ENCODE results near the gene PCDHAC2.

The PCDHAC2 gene

GRCh38 chr5:140951636-140952035 lies 14.6 kb upstream of the PCDHAC2 start:
- Histone ChIP-seq H3K9ac (ENCODE audit: low read length) (no peak overlapping the region), H3K27me3 (ENCODE audit: low read depth, low read length) (no peaks in the 10 kb centered on the region), H3K79me2 (ENCODE audit: low read length) (no peaks in the 10 kb centered on the region), H3K4me1 (ENCODE audit: low read length) (no peaks in the 10 kb centered on the region), H4K20me1 (ENCODE audit: insufficient read depth, low read length) (no peaks in the 10 kb centered on the region), H3K4me2 (ENCODE audit: low read length) (no peak overlapping the region), H2AFZ (ENCODE audit: low read depth, low read length) (no peak overlapping the region), H3K9me3 (ENCODE audit: insufficient read depth, low read length) (no peaks in the 10 kb centered on the region), H3K4me3 (ENCODE audit: low read length) (no peak overlapping the region), H3K27ac (ENCODE audit: low read length) (no peak overlapping the region), H3K36me3 (replicated peaks; ENCODE audit: low read depth, low read length) (no peaks in the 10 kb centered on the region)
- no peak for TF ChIP-seq CTCF (IDR thresholded peaks at IDR 0.05; ENCODE audit: low read depth, low read length)
- TF ChIP-seq EZH2phosphoT487 (IDR thresholded peaks at IDR 0.05; ENCODE audit: low read depth) = no peak

DNA sequence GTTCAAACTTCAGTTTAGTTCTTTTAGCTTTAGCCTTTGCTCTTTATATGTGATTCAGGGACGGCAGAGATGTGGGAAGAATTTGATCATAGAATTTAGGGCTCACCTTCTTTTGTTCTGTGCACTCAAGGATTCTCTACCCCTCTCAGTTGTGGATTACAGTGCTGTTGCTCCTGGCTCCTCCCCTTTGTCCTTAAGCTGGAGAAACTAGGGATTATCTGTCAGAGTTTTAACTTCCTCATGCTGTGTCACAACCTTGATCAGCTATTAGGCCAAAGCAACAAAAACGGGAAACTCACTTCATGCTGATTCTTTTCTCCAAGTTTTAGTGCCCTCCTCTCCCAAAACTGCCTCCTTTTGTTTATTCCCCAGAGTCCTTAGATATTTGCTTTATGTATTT lies 13.0 kb upstream of the PCDHAC2 start:
- no peaks in the 10 kb centered on the region for H3K9me3 ChIP-seq (ENCODE audit: insufficient read depth, low read length)
- no peak overlapping the region for H3K27ac ChIP-seq (ENCODE audit: low read length)
- H3K27me3 ChIP-seq (ENCODE audit: low read depth, low read length) = no peaks in the 10 kb centered on the region
- H3K79me2 ChIP-seq (ENCODE audit: low read length) = no peaks in the 10 kb centered on the region
- no peaks in the 10 kb centered on the region for H3K4me1 ChIP-seq (ENCODE audit: low read length)
- no peaks in the 10 kb centered on the region for H3K36me3 ChIP-seq (replicated peaks; ENCODE audit: low read depth, low read length)
- no peak overlapping the region for H3K4me3 ChIP-seq (ENCODE audit: low read length)
- H3K9ac ChIP-seq (ENCODE audit: low read length) = no peak overlapping the region
- no peak overlapping the region for H2AFZ ChIP-seq (ENCODE audit: low read depth, low read length)
- TF ChIP-seq CTCF (IDR thresholded peaks at IDR 0.05; ENCODE audit: low read depth, low read length) (no peak), EZH2phosphoT487 (IDR thresholded peaks at IDR 0.05; ENCODE audit: low read depth) (no peak)
- H4K20me1 ChIP-seq (ENCODE audit: insufficient read depth, low read length) = no peaks in the 10 kb centered on the region
- no peak overlapping the region for H3K4me2 ChIP-seq (ENCODE audit: low read length)

- no peaks in the 10 kb centered on the region for H3K4me1 ChIP-seq (ENCODE audit: low read length)
- H3K9me3 ChIP-seq (ENCODE audit: insufficient read depth, low read length) = no peaks in the 10 kb centered on the region
- no peak overlapping the region for H3K4me3 ChIP-seq (ENCODE audit: low read length)
- no peaks in the 10 kb centered on the region for H4K20me1 ChIP-seq (ENCODE audit: insufficient read depth, low read length)
- H3K36me3 ChIP-seq (replicated peaks; ENCODE audit: low read depth, low read length) = no peaks in the 10 kb centered on the region
- H2AFZ ChIP-seq (ENCODE audit: low read depth, low read length) = no peak overlapping the region
- no peak overlapping the region for H3K9ac ChIP-seq (ENCODE audit: low read length)
- no peaks in the 10 kb centered on the region for H3K79me2 ChIP-seq (ENCODE audit: low read length)
- H3K27ac ChIP-seq (ENCODE audit: low read length) = no peak overlapping the region
- no peak overlapping the region for H3K4me2 ChIP-seq (ENCODE audit: low read length)
- H3K27me3 ChIP-seq (ENCODE audit: low read depth, low read length) = no peaks in the 10 kb centered on the region
- TF ChIP-seq CTCF (IDR thresholded peaks at IDR 0.05; ENCODE audit: low read depth, low read length) = no peak
- TF ChIP-seq EZH2phosphoT487 (IDR thresholded peaks at IDR 0.05; ENCODE audit: low read depth) = no peak
These were observed 4.1 kb upstream of the PCDHAC2 start for GRCh38 chr5:140962190-140962589.

DNA sequence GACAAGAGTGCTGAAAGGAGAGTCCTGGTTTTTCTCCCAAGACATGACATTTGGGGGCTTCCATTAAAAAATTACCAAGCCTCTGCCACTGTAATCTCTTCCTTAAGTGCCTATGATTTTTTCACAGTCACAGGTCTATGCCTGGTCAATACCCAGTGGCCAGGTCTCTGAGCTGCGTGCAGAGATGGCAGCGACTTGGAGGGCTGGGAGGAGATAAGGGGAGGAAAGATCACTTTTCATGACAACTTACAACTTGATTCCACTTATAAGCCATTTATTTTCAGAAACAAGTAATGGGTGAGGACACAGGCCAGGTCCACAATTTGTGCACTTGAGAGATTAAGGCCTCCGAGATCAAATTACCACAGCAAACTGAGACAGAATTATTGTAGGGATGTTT lies 1.9 kb upstream of the PCDHAC2 start:
- H3K4me2 ChIP-seq (ENCODE audit: low read length) = no peak overlapping the region
- no peaks in the 10 kb centered on the region for H3K27me3 ChIP-seq (ENCODE audit: low read depth, low read length)
- H3K4me1 ChIP-seq (ENCODE audit: low read length) = no peaks in the 10 kb centered on the region
- H3K27ac ChIP-seq (ENCODE audit: low read length) = no peak overlapping the region
- no peak overlapping the region for H3K9ac ChIP-seq (ENCODE audit: low read length)
- H3K36me3 ChIP-seq (replicated peaks; ENCODE audit: low read depth, low read length) = no peaks in the 10 kb centered on the region
- TF ChIP-seq CTCF (IDR thresholded peaks at IDR 0.05; ENCODE audit: low read depth, low read length) (no peak), EZH2phosphoT487 (IDR thresholded peaks at IDR 0.05; ENCODE audit: low read depth) (no peak)
- no peak overlapping the region for H3K4me3 ChIP-seq (ENCODE audit: low read length)
- no peaks in the 10 kb centered on the region for H3K79me2 ChIP-seq (ENCODE audit: low read length)
- H4K20me1 ChIP-seq (ENCODE audit: insufficient read depth, low read length) = no peaks in the 10 kb centered on the region
- H2AFZ ChIP-seq (ENCODE audit: low read depth, low read length) = no peak overlapping the region
- H3K9me3 ChIP-seq (ENCODE audit: insufficient read depth, low read length) = no peaks in the 10 kb centered on the region

All from OCI-LY3 (cell line).